Measurements from ENCODE around the gene LILRB2.
"Not testable (repeated sequence)": the region's sequence is repeated elsewhere in the genome, so short reads cannot be mapped to it uniquely, and the experiment has no call there.

LILRB2 gene

GRCh38 chr19:54275951-54276350 lies 5.0 kb downstream of the LILRB2 start:
- H3K27ac ChIP-seq = no peak overlapping the region
- TF ChIP-seq CTCF (IDR thresholded peaks at IDR 0.05) (no peak), ZFX (IDR thresholded peaks at IDR 0.05; ENCODE audit: borderline replicate concordance) (no peak)

- not testable (repeated sequence) for H3K27ac ChIP-seq
These were observed 6.4 kb downstream of the LILRB2 start for GRCh38 chr19:54274516-54274915.

- H3K27ac ChIP-seq = no peak overlapping the region
- TF ChIP-seq ZFX (IDR thresholded peaks at IDR 0.05; ENCODE audit: borderline replicate concordance) (no peak), CTCF (IDR thresholded peaks at IDR 0.05) (no peak)
These were observed 7.1 kb downstream of the LILRB2 start for GRCh38 chr19:54273821-54274220.

- not testable (repeated sequence) for H3K27ac ChIP-seq
These were observed 8.7 kb downstream of the LILRB2 start for GRCh38 chr19:54272181-54272580.

GRCh38 chr19:54271587-54271986 lies 9.3 kb downstream of the LILRB2 start:
- not testable (repeated sequence) for H3K27ac ChIP-seq

GRCh38 chr19:54271106-54271505 lies 9.8 kb downstream of the LILRB2 start:
- no peak overlapping the region for H3K27ac ChIP-seq
- TF ChIP-seq ZFX (IDR thresholded peaks at IDR 0.05; ENCODE audit: borderline replicate concordance) (no peak), CTCF (IDR thresholded peaks at IDR 0.05) (no peak)

GRCh38 chr19:54268936-54269335 lies 12.0 kb downstream of the LILRB2 start:
- no peak for TF ChIP-seq ZFX (IDR thresholded peaks at IDR 0.05; ENCODE audit: borderline replicate concordance)
- TF ChIP-seq CTCF (IDR thresholded peaks at IDR 0.05) = no peak
- H3K27ac ChIP-seq = no peak overlapping the region

- no peak for TF ChIP-seq ZFX (IDR thresholded peaks at IDR 0.05; ENCODE audit: borderline replicate concordance)
- peak; percentile 88 for TF ChIP-seq CTCF (IDR thresholded peaks at IDR 0.05)
These were observed 14.8 kb downstream of the LILRB2 start for GRCh38 chr19:54266133-54266532.

GRCh38 chr19:54262470-54262869 lies 18.4 kb downstream of the LILRB2 start:
- no peak for TF ChIP-seq CTCF (IDR thresholded peaks at IDR 0.05)
- no peak for TF ChIP-seq ZFX (IDR thresholded peaks at IDR 0.05; ENCODE audit: borderline replicate concordance)
- H3K27ac ChIP-seq = no peak overlapping the region

More at GRCh38 chr19:54266133-54266532, 14.8 kb downstream of the LILRB2 start:
- H3K27ac ChIP-seq = no peak overlapping the region

Data from 22Rv1 (cell line).